Stomach (tissue), 9 donors: Measurements from ENCODE around the gene NPAS3. TPM values are rescaled to one million over a fixed set of nuclear protein-coding genes. Genes with fewer than 3 reads are reported as not detected.

Source experiments
- DNase-seq, 2 donors: peaks; one replicate each; pipeline versions ENCODE4 v3.0.0 to v3.0.0-alpha.2; 2013 to 2019
- H3K27ac ChIP-seq, 5 donors: fragments of 200-600 bp in 4 of 5; sonication (generic) in 4 of 5; one replicate each; pipeline ENCODE4 v1.5.1; 2013 to 2019; ENCODE audit warnings: mild to moderate bottlenecking in 1 of 5, moderate library complexity in 1 of 5
- H3K27me3 ChIP-seq, 3 donors: fragments of 200-600 bp; sonication (generic); one replicate each; pipeline ENCODE4 v1.5.1; 2017 to 2019; ENCODE audit warnings: mixed run types in 1 of 3
- H3K36me3 ChIP-seq, 4 donors: fragments of 200-600 bp; sonication (generic); 1 replicate in 3 of 4; 2 replicates in 1 of 4; pipeline ENCODE4 v1.5.1; 2016 to 2019
- H3K4me1 ChIP-seq, 4 donors: fragments of 200-600 bp; sonication (generic); one replicate each; pipeline ENCODE4 v1.5.1; 2016 to 2019
- H3K4me3 ChIP-seq, 4 donors: fragments of 200-600 bp; sonication (generic) in 3 of 4; one replicate each; pipeline ENCODE4 v1.5.1; 2016 to 2019; ENCODE audit warnings: mild to moderate bottlenecking in 1 of 4
- H3K9me3 ChIP-seq, 4 donors: fragments of 200-600 bp; sonication (generic); one replicate each; pipeline ENCODE4 v1.5.1; 2016 to 2019
- CTCF ChIP-seq, 7 experiments: fragments of 450-650 bp in 4 of 7; fragments of 200-600 bp in 3 of 7; sonication (generic) in 3 of 7; IDR thresholded peaks; one replicate each; pipeline ENCODE4 v1.5.1; 2016 to 2019; ENCODE audit warnings: antibody characterized with exemption in 7 of 7, control low read depth in 2 of 7, mild to moderate bottlenecking in 1 of 7
- EP300 ChIP-seq: sonication (generic); formaldehyde crosslinking; IDR thresholded peaks from one replicate; pipeline ENCODE4 v1.6.1; 2017; ENCODE audit warnings: antibody characterized with exemption
- POLR2A ChIP-seq, 4 donors: fragments of 450-650 bp; IDR thresholded peaks; one replicate each; pipeline ENCODE4 v1.6.1; 2016; ENCODE audit warnings: antibody characterized with exemption in 4 of 4, control low read depth in 2 of 4, mild to moderate bottlenecking in 1 of 4, moderate library complexity in 1 of 4
- POLR2AphosphoS5 ChIP-seq, 3 donors: sonication (generic); formaldehyde crosslinking; IDR thresholded peaks; one replicate each; pipeline ENCODE4 v1.6.1; 2016; ENCODE audit warnings: antibody characterized with exemption in 3 of 3
- WGBS, 5 donors: extraction: QIAGEN DNeasy Blood & Tissue Kit in 3 of 5; methylation state at CpG; one replicate each; pipeline versions ENCODE4 v1.1.5 to v1.1.7; 2013 to 2018; 5-methylcytosine and 5-hydroxymethylcytosine counted together
- intact Hi-C: fragments of 100-400 bp; cut with DNase I; formaldehyde crosslinking; loops from one replicate; pipeline ENCODE4 v1.15.1; 2023; ENCODE audit warnings: low total_unique reads
- polyA plus RNA-seq, 3 donors: library from polyadenylated mRNA; stranded (reverse); fragments of 200-250 nt; gene quantifications; one replicate each; pipeline ENCODE4 v1.2.3, GENCODE V29; 2013
- total RNA-seq, 5 donors: library from RNA; depleted of rRNA; stranded (reverse); fragments of >200 nt; gene quantifications; one replicate each; pipeline versions ENCODE4 v1.1.0 to v1.2.3, GENCODE V29; 2014 to 2016
- donor health status: healthy with polysubstance abuse.
- donor health status: Bipolar disorder and iron deficiency.
- donor health status: healthy.

Gene NPAS3
- total and polyA plus RNA-seq, 8 donors = under 0.01 to 7.9 (median 0.76) TPM; not detected in 1

- Histone ChIP-seq H3K4me3 (no peak overlapping the region), H3K9me3 (no peaks in the 10 kb centered on the region), H3K36me3 (no peaks in the 10 kb centered on the region), H3K27me3 (no peaks in the 10 kb centered on the region), H3K27ac (no peak overlapping the region), H3K4me1 (peaks cover 0 to 9% (median 0%) of the 10 kb centered on the region in 4 donors)
- TF ChIP-seq POLR2A (IDR thresholded peaks at IDR 0.05) = no peak
- no peak for TF ChIP-seq EP300
- no peak for TF ChIP-seq POLR2AphosphoS5 (IDR thresholded peaks at IDR 0.05)
- TF ChIP-seq CTCF (IDR thresholded peaks at IDR 0.05) = no peak
- WGBS, 5 donors = 27 to 63% (median 45%) methylated on average over 3 of the region's 3 CpGs
- no peak for DNase-seq
- intact Hi-C loops = no loop called here
Observed at GRCh38 chr14:33343016-33343415, 404.3 kb downstream of the NPAS3 start.

DNA sequence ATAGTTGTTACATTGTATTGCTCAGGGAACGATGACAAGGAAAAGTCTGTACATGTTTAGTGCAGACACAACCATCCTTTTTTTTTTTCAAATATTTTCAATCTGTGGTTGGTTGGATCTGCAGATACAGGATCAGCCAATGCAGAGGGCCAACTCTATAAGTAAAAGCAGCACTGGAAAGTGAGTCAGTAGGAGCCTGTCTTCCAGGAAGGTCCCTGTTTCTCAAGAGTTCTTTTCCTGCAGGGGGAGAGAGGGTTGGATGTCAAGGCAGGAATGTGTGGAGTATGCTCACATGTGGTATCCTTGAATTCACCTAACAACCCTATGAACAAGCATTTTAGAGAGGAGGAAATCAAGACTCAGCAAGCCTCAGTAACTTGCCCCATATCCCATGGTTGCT lies 409.1 kb downstream of the NPAS3 start:
- no peaks in the 10 kb centered on the region for H3K36me3 ChIP-seq
- TF ChIP-seq POLR2AphosphoS5 (IDR thresholded peaks at IDR 0.05) = no peak
- no peak for TF ChIP-seq POLR2A (IDR thresholded peaks at IDR 0.05)
- TF ChIP-seq EP300 = no peak
- TF ChIP-seq CTCF (IDR thresholded peaks at IDR 0.05) = no peak
- no peaks in the 10 kb centered on the region for H3K9me3 ChIP-seq
- H3K4me3 ChIP-seq = no peak overlapping the region
- WGBS, 5 donors = 87 to 97% (median 91%) methylated on average over 1 of the region's 1 CpG
- DNase-seq = no peak
- intact Hi-C loops = no loop called here
- H3K4me1 ChIP-seq = peaks cover 0 to 2% (median 0%) of the 10 kb centered on the region in 4 donors
- H3K27ac ChIP-seq = no peak overlapping the region
- H3K27me3 ChIP-seq = no peaks in the 10 kb centered on the region

DNA sequence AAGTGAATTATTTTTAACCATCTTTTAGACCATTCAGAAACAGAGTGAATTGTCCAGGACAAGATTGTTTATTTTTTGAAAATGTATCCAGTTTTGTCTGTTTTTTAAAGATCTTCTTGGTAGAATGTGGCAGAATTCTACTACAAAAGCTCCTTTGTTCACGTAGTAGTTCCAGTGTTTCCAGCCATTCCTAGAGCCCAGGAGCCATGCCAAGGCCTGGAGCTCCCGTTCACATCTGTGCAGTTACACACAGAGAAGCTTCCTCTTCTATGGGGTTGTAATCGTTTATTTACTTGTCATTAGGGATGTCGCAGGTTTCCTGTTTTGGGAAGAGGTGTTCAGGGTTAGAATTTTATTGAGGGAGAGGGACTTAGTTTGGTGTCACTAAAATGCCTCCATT lies 409.8 kb downstream of the NPAS3 start:
- Histone ChIP-seq H3K27me3 (no peaks in the 10 kb centered on the region), H3K9me3 (no peaks in the 10 kb centered on the region), H3K4me1 (no peaks in the 10 kb centered on the region), H3K36me3 (no peaks in the 10 kb centered on the region), H3K27ac (no peak overlapping the region), H3K4me3 (no peak overlapping the region)
- DNase-seq = no peak
- TF ChIP-seq CTCF (IDR thresholded peaks at IDR 0.05) (no peak), POLR2AphosphoS5 (IDR thresholded peaks at IDR 0.05) (no peak), EP300 (no peak), POLR2A (IDR thresholded peaks at IDR 0.05) (no peak)
- intact Hi-C loops = no loop called here
- 71 to 82% (median 72%) methylated on average over 4 of the region's 4 CpGs for WGBS, 5 donors

- no peak for DNase-seq
- intact Hi-C loops = no loop called here
- no peaks in the 10 kb centered on the region for H3K27me3 ChIP-seq
- H3K27ac ChIP-seq = no peak overlapping the region
- TF ChIP-seq CTCF (IDR thresholded peaks at IDR 0.05) (no peak), POLR2AphosphoS5 (IDR thresholded peaks at IDR 0.05) (no peak), POLR2A (IDR thresholded peaks at IDR 0.05) (no peak), EP300 (no peak)
- no peaks in the 10 kb centered on the region for H3K4me1 ChIP-seq
- no peak overlapping the region for H3K4me3 ChIP-seq
- no peaks in the 10 kb centered on the region for H3K36me3 ChIP-seq
- WGBS, 5 donors = 84 to 88% (median 86%) methylated on average over 10 of the region's 10 CpGs
- no peaks in the 10 kb centered on the region for H3K9me3 ChIP-seq
Observed at GRCh38 chr14:33349871-33350270, 411.2 kb downstream of the NPAS3 start.
